ENCODE results near the gene HFE.
"Not testable (repeated sequence)": the region's sequence is repeated elsewhere in the genome, so short reads cannot be mapped to it uniquely, and the experiment has no call there.

Gene HFE, protein sequence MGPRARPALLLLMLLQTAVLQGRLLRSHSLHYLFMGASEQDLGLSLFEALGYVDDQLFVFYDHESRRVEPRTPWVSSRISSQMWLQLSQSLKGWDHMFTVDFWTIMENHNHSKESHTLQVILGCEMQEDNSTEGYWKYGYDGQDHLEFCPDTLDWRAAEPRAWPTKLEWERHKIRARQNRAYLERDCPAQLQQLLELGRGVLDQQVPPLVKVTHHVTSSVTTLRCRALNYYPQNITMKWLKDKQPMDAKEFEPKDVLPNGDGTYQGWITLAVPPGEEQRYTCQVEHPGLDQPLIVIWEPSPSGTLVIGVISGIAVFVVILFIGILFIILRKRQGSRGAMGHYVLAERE

DNA sequence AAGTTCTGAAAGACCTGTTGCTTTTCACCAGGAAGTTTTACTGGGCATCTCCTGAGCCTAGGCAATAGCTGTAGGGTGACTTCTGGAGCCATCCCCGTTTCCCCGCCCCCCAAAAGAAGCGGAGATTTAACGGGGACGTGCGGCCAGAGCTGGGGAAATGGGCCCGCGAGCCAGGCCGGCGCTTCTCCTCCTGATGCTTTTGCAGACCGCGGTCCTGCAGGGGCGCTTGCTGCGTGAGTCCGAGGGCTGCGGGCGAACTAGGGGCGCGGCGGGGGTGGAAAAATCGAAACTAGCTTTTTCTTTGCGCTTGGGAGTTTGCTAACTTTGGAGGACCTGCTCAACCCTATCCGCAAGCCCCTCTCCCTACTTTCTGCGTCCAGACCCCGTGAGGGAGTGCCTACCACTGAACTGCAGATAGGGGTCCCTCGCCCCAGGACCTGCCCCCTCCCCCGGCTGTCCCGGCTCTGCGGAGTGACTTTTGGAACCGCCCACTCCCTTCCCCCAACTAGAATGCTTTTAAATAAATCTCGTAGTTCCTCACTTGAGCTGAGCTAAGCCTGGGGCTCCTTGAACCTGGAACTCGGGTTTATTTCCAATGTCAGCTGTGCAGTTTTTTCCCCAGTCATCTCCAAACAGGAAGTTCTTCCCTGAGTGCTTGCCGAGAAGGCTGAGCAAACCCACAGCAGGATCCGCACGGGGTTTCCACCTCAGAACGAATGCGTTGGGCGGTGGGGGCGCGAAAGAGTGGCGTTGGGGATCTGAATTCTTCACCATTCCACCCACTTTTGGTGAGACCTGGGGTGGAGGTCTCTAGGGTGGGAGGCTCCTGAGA lies at the start of gene HFE:
Gene HFE (plus strand): TSS at position 146 of the 832 bp plus-strand sequence. CDS start 12 bp downstream, at position 158.
- DNase-seq (ENCODE audit: low spot score): peak; percentile 55

DNA sequence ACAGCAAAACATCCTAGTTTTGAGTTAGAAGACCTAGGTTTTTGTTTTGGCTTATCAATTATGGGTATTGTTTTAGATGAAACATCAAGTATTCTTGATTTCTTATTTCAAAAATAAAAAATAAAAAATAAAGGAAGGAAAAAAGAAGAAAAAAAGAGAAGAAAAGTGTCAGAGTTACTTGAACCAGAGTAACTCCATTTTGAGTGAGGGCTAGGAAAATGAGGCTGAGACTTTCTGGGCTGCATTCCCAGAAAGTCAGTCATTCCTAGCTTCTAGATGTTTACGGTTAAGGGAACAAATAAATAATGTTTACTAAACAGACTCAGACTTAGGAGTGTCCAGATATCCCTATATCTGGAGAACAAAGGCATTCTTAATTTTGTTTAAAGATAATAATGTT lies 45.3 kb upstream of the HFE start:
- DNase-seq (ENCODE audit: low spot score): no peak

DNA sequence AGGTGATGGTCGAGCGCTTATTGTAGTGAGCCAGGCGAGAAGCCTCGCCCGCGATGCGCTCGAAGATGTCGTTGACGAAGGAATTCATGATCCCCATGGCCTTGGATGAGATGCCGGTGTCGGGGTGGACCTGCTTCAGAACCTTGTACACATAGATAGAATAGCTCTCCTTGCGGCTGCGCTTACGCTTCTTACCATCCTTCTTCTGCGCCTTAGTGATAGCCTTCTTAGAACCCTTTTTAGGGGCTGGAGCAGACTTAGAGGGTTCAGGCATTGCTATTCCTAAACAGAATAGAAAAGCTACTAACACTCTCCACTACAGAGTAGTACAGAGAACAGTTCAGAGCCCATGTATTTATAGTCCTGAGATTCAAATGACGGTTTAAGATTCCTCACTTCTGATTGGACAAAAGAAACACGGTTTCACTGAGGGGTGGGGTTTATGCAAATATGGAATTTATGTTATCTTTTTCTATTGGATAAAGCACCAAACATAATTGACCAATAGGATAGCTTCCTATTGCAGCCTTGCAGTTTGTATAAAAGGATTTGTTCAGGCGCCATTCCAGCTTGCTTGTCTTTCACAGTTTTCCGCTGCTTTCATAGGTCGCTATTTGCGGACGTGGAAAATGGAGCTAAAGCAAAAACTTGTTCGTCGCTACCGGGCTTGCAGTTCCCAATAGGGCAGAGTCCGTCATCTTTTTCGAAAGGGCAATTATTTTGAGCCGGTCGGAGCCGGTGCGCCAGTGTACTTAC lies 43.7 kb upstream of the HFE start:
- DNase-seq (ENCODE audit: low spot score): peak; percentile 73

DNA sequence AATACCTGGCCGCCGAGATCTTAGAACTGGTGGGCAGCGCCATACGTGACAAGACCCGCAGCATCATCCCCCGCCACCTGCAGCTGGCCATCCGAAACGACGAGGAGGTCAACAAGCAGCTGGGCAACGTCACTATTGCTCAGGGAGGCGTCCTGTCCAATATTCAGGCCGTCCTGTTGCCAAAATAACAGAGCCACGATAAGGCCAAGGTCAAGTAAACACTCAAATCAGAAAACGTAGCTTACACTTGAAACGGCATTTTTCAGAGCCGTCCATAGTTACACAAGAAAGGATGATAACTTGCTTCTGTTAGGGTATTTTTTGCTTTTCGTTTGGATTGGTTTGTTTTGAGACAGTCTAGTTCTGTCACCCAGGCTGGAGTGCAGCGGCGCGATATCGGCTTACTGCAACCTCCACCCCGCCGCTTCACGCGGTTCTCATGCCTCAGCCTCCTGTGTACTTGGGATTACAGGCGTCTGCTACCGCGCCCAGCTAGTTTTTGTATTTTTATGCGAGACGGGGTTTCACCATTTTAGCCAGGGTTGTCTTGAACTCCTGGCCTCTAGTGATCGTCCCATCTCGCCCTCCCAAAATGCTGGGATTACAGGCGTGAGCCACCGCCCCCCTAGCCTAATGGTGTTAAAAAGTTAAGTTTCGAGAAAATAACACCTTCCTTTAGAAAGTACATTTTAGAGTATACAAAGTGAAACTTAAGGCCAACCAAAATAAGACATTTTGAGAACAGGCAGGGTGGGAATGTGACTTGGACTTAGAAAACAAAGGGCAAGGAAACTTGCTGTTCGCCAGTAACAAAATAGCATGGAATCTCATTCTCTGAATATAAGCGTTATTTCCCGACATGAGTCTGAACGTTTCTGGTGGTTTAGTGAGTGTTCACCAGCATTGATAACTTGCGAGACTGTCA lies 42.8 kb upstream of the HFE start:
- DNase-seq (ENCODE audit: low spot score): no peak

DNA sequence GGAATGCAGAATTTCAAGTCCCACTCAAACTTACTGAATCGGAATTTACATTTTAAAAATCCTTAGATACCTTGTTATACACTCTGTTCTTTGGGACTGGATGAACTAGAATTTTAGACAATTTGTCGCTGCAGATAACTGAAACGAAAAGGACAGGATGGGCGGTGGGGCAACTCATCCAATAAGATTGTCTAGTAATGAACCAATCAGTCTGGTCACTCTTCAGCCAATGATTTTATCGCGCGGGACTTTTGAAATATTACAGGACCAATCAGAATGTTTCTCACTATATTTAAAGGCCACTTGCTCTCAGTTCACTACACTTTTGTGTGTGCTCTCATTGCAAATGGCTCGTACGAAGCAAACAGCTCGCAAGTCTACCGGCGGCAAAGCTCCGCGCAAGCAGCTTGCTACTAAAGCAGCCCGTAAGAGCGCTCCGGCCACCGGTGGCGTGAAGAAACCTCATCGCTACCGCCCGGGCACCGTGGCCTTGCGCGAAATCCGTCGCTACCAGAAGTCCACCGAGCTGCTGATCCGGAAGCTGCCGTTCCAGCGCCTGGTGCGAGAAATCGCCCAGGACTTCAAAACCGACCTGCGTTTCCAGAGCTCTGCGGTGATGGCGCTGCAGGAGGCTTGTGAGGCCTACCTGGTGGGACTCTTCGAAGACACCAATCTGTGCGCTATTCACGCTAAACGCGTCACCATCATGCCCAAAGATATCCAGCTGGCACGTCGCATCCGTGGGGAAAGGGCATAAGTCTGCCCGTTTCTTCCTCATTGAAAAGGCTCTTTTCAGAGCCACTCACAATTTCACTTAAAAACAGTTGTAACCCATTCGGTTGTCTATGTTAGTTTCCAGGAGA lies 41.9 kb upstream of the HFE start:
- peak; percentile 89 for DNase-seq (ENCODE audit: low spot score)

DNA sequence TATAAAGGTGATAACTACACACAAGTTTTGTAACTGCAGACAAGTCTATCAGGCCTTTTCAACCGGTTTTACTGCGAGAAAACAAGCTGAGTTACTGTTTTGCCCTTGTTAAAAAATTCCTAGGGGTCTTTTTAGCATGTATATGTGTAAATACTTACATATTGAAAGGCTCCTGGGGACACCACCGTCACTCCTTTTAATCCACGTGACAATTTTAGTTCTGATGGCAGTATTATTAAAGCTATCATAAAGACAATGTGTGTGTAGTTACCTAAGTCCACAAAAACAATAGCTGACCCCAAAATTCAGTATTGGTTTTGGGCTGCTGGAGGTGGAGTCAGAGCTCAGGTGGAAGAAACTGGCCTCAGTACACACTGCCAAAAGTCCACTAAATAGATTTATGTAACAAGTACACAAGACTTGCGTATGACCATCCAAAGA lies 41.3 kb upstream of the HFE start:
- no peak for DNase-seq (ENCODE audit: low spot score)

DNA sequence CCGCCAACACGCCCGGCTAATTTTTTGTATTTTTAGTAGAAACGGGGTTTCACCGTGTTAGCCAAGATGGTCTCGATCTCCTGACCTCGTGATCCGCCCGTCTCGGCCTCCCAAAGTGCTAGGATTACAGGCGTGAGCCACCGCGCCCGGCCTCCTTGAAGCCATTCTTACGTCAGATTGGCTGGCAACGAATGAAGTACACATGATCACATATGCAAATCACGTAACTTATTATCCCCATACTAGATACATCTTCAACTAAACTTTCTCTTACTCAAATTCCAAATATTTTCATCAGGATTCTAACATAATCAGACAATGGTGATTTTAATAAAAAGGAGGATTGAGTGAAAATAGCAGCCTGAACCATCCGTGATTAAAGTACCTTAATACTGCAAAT lies 39.9 kb upstream of the HFE start:
- not testable (repeated sequence) for DNase-seq (ENCODE audit: low spot score)

DNA sequence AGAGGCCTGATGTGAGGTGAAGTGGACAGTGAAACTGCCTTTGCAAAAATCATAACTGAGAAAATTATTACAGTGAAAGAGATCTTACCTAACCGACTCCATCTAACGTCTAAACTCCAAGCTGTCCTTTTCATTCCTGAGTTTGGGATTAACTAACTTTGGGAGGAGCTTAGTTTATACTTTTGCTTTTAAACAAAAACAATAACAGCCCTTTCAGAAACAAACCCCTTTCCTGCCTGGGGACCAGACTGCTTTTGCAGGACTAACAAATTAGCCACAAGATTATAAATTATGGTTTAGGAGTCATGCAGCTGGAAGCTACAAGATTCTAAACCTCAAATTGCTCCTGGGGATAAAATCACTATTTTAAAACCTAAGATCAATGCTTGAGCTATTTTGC lies 38.6 kb upstream of the HFE start:
- DNase-seq (ENCODE audit: low spot score): no peak

DNA sequence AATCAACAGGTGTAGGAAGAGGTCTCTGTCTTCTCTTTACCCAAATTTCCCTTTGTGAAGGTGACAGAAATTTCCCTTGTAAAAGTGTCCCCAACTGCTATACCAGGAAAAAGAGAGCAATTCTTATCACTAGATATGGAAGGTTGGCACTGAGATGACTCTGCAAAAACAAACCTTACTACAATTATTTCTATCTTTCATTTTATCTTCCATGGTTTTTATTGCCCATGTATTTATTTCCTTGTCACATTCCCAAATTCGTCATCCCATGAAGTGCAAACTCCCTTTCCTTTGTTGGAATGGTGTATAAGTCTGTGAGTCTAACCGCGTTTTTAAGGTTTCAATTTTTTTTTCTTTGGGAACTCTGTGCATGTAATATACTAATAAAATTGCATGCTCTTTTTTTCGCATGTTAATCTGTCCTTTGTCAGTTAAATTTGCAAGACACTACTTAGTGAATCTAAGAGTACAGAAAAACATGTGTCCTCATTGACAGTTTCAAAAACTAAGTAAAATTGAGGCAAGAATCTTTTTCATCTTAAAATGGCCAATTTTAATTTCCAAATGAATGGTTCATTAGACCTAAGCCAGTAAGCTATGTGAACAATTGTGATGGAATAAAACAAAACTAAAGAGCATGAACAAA lies 35.4 kb upstream of the HFE start:
- DNase-seq (ENCODE audit: low spot score): peak; percentile 73

DNA sequence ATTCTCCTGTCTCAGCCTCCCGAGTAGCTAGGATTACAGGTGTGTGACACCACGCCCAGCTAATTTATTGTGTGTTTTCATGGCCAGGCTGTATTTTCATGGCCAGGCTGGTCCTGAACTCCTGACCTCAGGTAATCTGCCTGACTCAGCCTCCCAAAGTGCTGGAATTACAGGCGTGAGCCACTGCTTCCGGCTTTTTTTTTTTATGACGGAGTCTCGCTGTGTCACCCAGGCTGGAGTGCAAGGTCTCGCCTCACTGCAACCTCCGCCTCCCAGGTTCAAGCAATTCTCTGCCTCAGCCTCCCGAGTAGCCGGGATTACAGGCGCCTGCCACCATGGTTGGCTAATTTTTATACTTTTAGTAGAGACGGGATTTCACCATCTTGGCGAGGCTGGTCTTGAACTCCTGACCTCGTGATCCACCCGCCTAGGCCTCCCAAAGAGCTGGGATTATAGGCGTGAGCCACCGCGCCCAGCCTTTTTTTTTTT lies 34.4 kb upstream of the HFE start:
- peak; percentile 42 for DNase-seq (ENCODE audit: low spot score)

DNA sequence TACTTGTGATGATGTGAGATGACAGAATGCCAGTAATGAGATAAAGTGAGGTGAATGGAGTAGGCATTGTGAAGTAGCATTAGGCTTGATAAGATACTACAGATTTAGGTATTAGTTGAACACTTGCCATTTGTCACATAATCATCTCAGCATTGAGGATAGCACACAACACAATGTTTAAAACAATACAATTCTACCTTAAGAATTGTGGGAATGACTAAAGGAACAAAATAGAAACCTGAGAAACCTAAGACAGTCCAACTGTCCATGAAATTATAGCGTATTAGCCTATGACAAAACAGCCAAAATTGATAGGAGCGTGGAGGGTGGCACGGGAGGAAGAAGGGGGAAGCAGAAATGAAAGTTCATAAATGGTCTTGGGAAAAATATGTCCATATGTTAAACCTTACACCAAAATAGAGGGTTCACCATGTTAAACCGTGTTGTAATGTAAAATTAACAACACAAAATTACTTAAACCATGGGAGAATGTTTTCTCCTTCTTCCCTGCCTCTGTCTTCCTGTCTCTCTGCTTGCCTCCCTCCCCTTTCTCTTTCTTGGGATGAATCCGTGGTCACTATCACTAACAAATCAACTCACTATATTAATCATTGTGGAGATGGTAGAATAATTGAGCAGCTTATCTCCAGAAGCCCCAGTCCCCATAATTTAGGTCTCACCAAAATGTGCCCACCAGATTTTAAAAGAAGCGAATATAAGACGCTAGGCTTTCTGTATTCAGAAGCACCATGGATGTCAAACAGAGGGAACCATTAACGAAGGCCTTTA lies 33.0 kb upstream of the HFE start:
- no peak for DNase-seq (ENCODE audit: low spot score)

DNA sequence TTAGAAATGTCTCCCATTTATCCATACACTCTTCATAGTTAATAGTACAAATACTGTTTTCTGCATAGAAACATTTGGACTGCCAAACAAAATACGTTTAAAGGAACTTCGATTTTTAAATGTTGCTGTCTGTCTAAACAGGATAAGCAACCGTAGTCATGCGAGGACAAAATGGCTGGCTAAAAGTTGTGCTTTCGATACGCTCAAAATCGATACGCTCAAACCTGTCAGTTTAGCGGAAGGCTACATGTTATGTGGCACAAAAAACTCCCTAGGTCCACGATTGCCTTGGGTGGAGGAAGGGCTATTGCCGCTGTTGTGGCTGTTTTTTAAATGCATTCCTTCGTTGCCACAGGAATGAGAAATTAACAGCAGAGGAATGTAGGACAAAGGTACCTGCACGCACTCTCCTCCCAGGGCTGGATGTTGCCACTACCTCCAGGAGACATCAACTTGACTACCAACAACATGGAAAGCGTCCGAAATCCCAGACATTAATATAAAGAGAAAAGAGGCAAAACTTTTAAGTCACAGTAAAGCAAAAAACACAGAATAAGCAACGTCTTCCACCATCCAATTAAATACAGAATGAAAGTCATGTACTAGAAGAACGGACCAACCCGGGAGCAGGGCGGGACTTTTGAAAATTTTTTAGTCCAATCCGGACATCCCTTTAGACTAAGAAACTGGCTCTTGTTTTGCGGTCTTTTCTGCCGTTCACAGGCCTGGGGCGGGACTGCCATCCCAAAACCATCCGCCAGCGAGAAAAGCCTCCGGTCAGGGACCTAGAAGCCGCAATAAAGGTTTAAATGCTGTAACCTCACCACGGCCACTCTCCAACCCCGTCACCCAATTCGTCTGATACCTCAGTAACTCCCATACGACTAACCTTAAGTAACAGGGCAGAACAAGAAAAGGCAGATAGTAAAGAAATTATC lies 32.2 kb upstream of the HFE start:
- DNase-seq (ENCODE audit: low spot score): peak; percentile 91

DNA sequence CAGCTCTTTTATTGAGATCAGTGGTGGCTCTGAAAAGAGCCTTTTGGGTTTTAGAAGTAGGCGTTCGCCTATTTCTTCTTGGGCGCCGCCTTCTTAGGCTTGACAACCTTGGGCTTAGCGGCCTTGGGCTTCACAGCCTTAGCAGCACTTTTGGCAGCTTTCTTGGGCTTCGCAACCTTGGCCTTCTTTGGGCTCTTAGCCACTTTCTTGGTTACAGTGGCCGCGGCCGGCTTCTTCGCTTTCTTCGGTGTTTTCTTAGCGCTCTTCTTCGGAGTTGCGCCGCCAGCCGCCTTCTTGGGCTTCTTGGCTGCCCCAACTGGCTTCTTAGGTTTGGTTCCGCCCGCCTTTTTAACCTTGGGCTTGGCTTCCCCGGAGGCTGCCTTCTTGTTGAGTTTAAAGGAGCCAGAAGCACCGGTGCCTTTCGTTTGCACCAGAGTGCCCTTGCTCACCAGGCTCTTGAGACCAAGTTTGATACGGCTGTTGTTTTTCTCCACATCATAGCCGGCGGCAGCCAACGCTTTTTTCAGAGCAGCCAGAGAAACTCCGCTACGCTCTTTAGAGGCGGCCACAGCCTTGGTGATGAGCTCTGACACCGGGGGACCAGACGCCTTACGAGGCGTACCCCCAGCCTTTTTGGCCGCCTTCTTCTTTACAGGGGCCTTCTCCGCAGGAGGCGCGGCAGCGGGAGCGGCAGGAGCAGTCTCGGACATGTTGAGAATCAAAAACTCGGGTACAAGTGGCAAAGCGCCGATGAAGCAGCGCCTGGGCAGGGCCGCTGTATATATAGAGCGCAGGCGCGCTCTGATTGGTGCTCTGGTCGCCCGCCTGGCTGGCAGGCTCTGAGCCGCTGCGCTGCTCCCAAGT lies 31.3 kb upstream of the HFE start:
- peak; percentile 85 for DNase-seq (ENCODE audit: low spot score)

DNA sequence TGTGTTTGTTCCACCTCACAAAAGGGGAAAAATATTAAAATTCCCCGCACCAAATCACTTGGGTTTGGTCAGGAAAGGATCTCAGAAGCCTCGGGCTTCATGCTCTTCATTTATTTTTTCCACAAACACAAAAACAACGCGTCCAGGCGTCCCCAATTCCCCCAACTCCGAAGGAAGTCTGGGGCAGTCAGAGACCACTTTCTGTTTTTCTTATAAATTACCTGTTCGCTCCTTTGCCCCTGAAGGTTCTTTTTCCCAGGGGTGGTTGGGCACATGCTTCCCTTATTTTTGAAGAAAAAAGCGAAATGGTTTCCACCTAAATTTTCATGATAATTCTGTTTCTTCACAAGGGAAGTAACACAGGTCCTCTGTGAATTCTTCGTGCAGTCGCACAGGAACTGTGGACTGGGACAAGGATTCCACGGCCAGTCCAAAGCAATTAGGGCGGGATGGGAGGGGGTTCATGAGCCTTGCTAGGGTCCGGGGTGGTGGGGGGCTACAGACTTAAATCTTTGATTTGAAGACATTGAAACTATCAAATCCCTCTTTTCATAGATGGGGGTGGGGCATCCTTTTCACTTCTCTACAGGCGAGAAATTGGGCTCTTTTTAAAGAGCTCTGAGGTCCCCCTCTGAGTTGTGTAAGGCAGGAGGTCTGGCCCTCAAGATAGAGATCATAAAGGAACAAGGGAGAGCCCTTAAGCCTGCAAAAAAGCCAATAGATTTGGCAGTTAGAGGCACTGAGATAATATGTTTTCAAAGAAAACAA lies 30.5 kb upstream of the HFE start:
- DNase-seq (ENCODE audit: low spot score): peak; percentile 27

DNA sequence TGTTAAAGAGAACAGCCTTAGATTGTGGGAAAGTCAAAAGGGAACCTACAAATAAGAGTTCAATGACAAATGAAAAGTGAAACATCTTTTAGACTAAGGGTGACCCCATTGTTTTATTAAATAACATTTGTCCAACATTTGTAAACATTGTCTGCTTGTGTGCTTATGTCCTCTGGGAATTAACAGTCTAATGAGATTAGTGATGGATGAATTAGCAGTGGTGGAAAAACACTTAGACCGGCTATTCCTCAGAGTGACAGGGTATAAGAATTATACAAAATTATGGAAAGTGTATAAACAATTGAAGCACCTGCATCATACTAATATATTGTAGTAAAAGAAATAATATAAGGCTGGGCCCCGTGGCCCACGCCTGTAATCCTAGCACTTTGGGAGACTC lies 29.3 kb upstream of the HFE start:
- no peak for DNase-seq (ENCODE audit: low spot score)

DNA sequence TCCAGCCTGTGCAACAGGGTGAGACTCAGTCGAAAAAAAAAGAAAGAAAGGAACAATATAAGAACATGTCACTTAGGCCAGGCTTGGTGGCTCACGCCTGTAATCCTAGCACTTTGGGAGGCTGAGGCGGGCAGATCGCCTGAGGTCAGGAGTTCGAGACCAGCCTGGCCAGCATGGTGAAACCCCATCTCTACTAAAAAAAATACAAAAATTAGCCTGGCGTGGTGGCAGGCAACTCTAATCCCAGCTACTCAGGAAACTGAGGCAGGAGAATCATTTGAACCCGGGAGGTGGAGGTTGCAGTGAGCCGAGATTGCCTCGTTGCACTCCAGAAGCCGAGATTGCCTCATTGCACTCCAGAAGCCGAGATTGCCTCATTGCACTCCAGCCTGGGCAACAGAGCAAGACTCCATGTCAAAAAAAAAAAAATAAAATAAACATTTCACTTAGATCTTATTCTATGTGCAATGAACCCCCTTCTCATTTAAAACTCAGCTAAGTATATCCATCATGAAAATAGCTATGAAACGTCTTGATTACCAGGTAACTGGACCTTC lies 28.7 kb upstream of the HFE start:
- not testable (repeated sequence) for DNase-seq (ENCODE audit: low spot score)

All from LoVo (cell line).